K562 (cell line): Measurements from ENCODE around the gene SAMD10. TPM values are rescaled to one million over a fixed set of nuclear protein-coding genes. Genes with fewer than 3 reads are reported as not detected.

Experiments
- ATF3 ChIP-seq, 2 experiments: fragments of 450-650 bp in 1 of 2; sonication (generic) in 1 of 2; formaldehyde crosslinking in 1 of 2; IDR thresholded peaks in 1 of 2; conservative IDR thresholded peaks in 1 of 2; 2 replicates each; pipeline versions ENCODE4 v1.6.1 to v1.8.1; 2016 to 2023; ENCODE audit warnings: mild to moderate bottlenecking in 2 of 2, moderate library complexity in 2 of 2, inconsistent platforms in 1 of 2, missing genetic modification reagents in 1 of 2
- E2F5 ChIP-seq: sonication (generic); formaldehyde crosslinking; IDR thresholded peaks from 2 replicates; pipeline ENCODE4 v1.8.0; 2022; ENCODE audit warnings: mild to moderate bottlenecking, missing genetic modification reagents
- ETS2 ChIP-seq: IDR thresholded peaks from 2 replicates; pipeline ENCODE4 v1.6.1; 2016; ENCODE audit warnings: borderline replicate concordance, missing genetic modification characterization, mild to moderate bottlenecking, moderate library complexity, missing compliant biosample characterization; ENCODE audit not compliant: poor library complexity, severe bottlenecking
- HCFC1 ChIP-seq: IDR thresholded peaks from 2 replicates; pipeline ENCODE4 v1.6.1; 2012; ENCODE audit warnings: low read depth, low read length, improper control_type of control experiment
- HDAC3 ChIP-seq: fragments of 450-650 bp; IDR thresholded peaks from 2 replicates; pipeline ENCODE4 v1.6.1; 2018; ENCODE audit warnings: borderline replicate concordance, mild to moderate bottlenecking, moderate library complexity; ENCODE audit not compliant: partially characterized antibody
- HDAC8 ChIP-seq: fragments of 450-650 bp; IDR thresholded peaks from 2 replicates; pipeline ENCODE4 v1.6.1; 2016; ENCODE audit warnings: mild to moderate bottlenecking, missing genetic modification characterization, moderate library complexity, missing compliant biosample characterization
- HSF4 ChIP-seq: fragments of 250-450 bp; sonication (Bioruptor Pico); IDR thresholded peaks from 2 replicates; pipeline ENCODE4 v2.1.2; 2022; ENCODE audit warnings: mild to moderate bottlenecking, moderate library complexity, borderline replicate concordance
- MTA1 ChIP-seq: fragments of 450-650 bp; IDR thresholded peaks from 2 replicates; pipeline ENCODE4 v1.6.1; 2017; ENCODE audit warnings: borderline replicate concordance
- MXI1 ChIP-seq: IDR thresholded peaks from 2 replicates; pipeline ENCODE4 v1.6.1; 2011; ENCODE audit warnings: low read depth, mild to moderate bottlenecking, improper control_type of control experiment, low read length
- NFRKB ChIP-seq: fragments of 450-650 bp; IDR thresholded peaks from 2 replicates; pipeline ENCODE4 v1.6.1; 2016; ENCODE audit warnings: low read depth
- POLR2B ChIP-seq: fragments of 450-650 bp; IDR thresholded peaks from 2 replicates; pipeline ENCODE4 v1.6.1; 2018; ENCODE audit warnings: low read depth; ENCODE audit not compliant: partially characterized antibody
- POLR2G ChIP-seq: fragments of 200-400 bp; formaldehyde crosslinking; IDR thresholded peaks from 2 replicates; pipeline ENCODE4 v1.6.1; 2017; ENCODE audit warnings: low read depth, mild to moderate bottlenecking, antibody characterized with exemption, low read length, moderate library complexity
- SRSF3 ChIP-seq: fragments of 200-400 bp; formaldehyde crosslinking; IDR thresholded peaks from 2 replicates; pipeline ENCODE4 v1.6.1; 2016; ENCODE audit warnings: mild to moderate bottlenecking, low read length, moderate library complexity; ENCODE audit not compliant: insufficient read depth
- SUPT5H ChIP-seq: fragments of 450-650 bp; IDR thresholded peaks from 2 replicates; pipeline ENCODE4 v1.6.1; 2016
- THAP12 ChIP-seq: fragments of 250-450 bp; sonication (Bioruptor Pico); IDR thresholded peaks from 2 replicates; pipeline ENCODE4 v1.9.0; 2021; ENCODE audit warnings: mild to moderate bottlenecking, inconsistent platforms
- THRAP3 ChIP-seq: fragments of 450-650 bp; IDR thresholded peaks from 2 replicates; pipeline ENCODE4 v1.6.1; 2016; ENCODE audit warnings: mild to moderate bottlenecking, inconsistent platforms, borderline replicate concordance
- U2AF1 ChIP-seq: fragments of 200-400 bp; formaldehyde crosslinking; optimal IDR thresholded peaks from 2 replicates; pipeline ENCODE3; 2017; ENCODE audit warnings: mild to moderate bottlenecking, low read depth, low read length, moderate library complexity
- YY1 ChIP-seq, 3 experiments: IDR thresholded peaks; 2 replicates each; pipeline ENCODE4 v1.6.1; 2011; ENCODE audit warnings: low read length in 2 of 3, mild to moderate bottlenecking in 2 of 3, moderate library complexity in 2 of 3, borderline replicate concordance in 1 of 3, control low read depth in 1 of 3, low read depth in 1 of 3; ENCODE audit not compliant: insufficient read depth in 3 of 3, insufficient replicate concordance in 2 of 3, control insufficient read depth in 1 of 3, insufficient read length in 1 of 3; ENCODE audit errors: extremely low read depth in 1 of 3
- ZBTB8A ChIP-seq: fragments of 450-650 bp; IDR thresholded peaks from 2 replicates; pipeline ENCODE4 v1.6.1; 2018; ENCODE audit warnings: mild to moderate bottlenecking, moderate library complexity; ENCODE audit not compliant: partially characterized antibody
- ZNF347 ChIP-seq: fragments of 450-650 bp; formaldehyde crosslinking; IDR thresholded peaks from 2 replicates; pipeline ENCODE4 v1.4.0; 2020; ENCODE audit warnings: low read depth, mild to moderate bottlenecking, moderate library complexity
- ZNF384 ChIP-seq: IDR thresholded peaks from 2 replicates; pipeline ENCODE4 v1.6.1; 2012; ENCODE audit warnings: low read depth, low read length, improper control_type of control experiment
- ZNF586 ChIP-seq: fragments of 450-650 bp; formaldehyde crosslinking; conservative IDR thresholded peaks from 2 replicates; pipeline ENCODE4 v1.4.0; 2020; ENCODE audit warnings: mild to moderate bottlenecking, moderate library complexity
- ZNF644 ChIP-seq: fragments of 200-800 bp; sonication (Bioruptor generic); IDR thresholded peaks from 2 replicates; pipeline ENCODE4 v1.6.1; 2016; ENCODE audit warnings: low read depth, missing genetic modification characterization, missing compliant biosample characterization
- polyA plus RNA-seq, 8 experiments: library from polyadenylated mRNA; depleted of rRNA in 4 of 8; stranded (reverse) in 5 of 8; unstranded in 3 of 8; fragments of >200 nt; fragmentation: Nextera tagmentation in 2 of 8; fragmentation: Illumina TruSeq in 1 of 8; extraction: Ambion mirVana in 2 of 8; extraction: Trizol in 1 of 8; gene quantifications; 2 replicates each; pipeline versions ENCODE4 v1.2.1 to v1.2.3, GENCODE V29; 2011 to 2014; ENCODE audit warnings: inconsistent platforms in 1 of 8, missing spikeins in 1 of 8
- total RNA-seq, 7 experiments: library from RNA; depleted of rRNA in 6 of 7; stranded (reverse); fragments of >200 nt in 6 of 7; fragmentation: Illumina TruSeq in 2 of 7; extraction: Trizol in 2 of 7; gene quantifications; 2 replicates each; pipeline versions ENCODE4 v1.2.1 to v1.2.3, GENCODE V29; 2011 to 2021; ENCODE audit warnings: low replicate concordance in 1 of 7

Gene SAMD10
- total and polyA plus RNA-seq, 9 of the 15 experiments (the other 6 are each of a cell fraction or from before 2014, with no cell fraction given): 0.37 to 15.2 (median 4.8) TPM

GRCh38 chr20:63955827-63956663, 23.4 kb downstream of the SAMD10 start, which contains the start of gene UCKL1 (continued):
- TF ChIP-seq HSF4 (CRISPR knock-in tag) (no peak), ATF3 (IDR thresholded peaks at IDR 0.05) (no peak), ATF3 (CRISPR knock-in tag; conservative IDR thresholded peaks at IDR 0.05) (0 out of 2 replicates have a peak, but pooled peaks have one; percentile 42), ZNF586 (CRISPR knock-in tag) (no peak), SUPT5H (peak; percentile 86), SRSF3 (no peak), HDAC8 (tag) (0 out of 2 replicates have a peak, but pooled peaks have one; percentile 54), THAP12 (CRISPR knock-in tag) (peak; percentile 13; the same call in 1 of the 2 replicates), ZNF644 (peak; percentile 98), POLR2G (peak; percentile 93), NFRKB (0 out of 2 replicates have a peak, but pooled peaks have one; percentile 25), MTA1 (no peak), YY1 (IDR thresholded peaks at IDR 0.05; ENCODE audit: borderline replicate concordance in 1 of 3, control insufficient read depth in 1 of 3, extremely low read depth in 1 of 3, insufficient read depth in 3 of 3, insufficient read length in 1 of 3, insufficient replicate concordance in 2 of 3, low read depth in 1 of 3, low read length in 2 of 3) (peak; percentile 53 to 90 (median 83)), HDAC3 (no peak), POLR2B (peak; percentile 61), ZNF347 (CRISPR knock-in tag) (no peak), U2AF1 (peak; percentile 34), THRAP3 (no peak), E2F5 (CRISPR knock-in tag) (no peak), ETS2 (tag) (no peak), HCFC1 (peak; percentile 97), MXI1 (peak; percentile 96), ZNF384 (no peak), ZBTB8A (no peak)
